Measurements from ENCODE around the gene IRX2.

The IRX2 gene

GRCh38 chr5:2729189-2729588 lies 22.3 kb downstream of the IRX2 start:
- intact Hi-C loops (cut with DNase I; ENCODE audit: low total_unique reads), result no loop called here
- Histone ChIP-seq H3K4me1 (no peaks in the 10 kb centered on the region), H3K4me3 (no peak overlapping the region), H3K9me3 (no peaks in the 10 kb centered on the region), H3K27ac (no peak overlapping the region), H3K36me3 (no peaks in the 10 kb centered on the region), H3K27me3 (peaks cover 0 to 41% of the 10 kb centered on the region in 2 donors)
- DNase-seq, result no peak
- TF ChIP-seq CTCF (IDR thresholded peaks at IDR 0.05), result no peak

DNA sequence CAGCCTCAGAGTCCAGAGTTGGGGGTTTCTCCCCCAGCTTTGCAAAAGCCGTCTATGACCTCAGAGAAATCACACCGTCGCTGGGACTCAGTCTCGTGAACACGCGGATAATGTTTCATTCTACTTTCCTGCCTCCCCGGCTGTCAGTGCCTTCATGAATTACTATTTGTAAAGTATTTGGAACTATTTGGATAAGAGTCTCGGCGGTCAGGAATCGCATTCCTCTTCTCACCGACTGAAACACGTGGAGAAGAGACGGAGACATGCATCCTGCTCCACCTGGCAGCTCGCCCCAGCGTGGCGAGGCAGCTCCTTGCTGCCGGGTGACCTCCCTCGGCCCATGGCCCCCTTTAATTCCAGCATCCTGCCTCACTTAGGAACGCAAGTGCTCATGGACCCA lies 23.9 kb downstream of the IRX2 start:
- no peaks in the 10 kb centered on the region for H3K4me1 ChIP-seq
- H3K36me3 ChIP-seq, result no peaks in the 10 kb centered on the region
- no peaks in the 10 kb centered on the region for H3K9me3 ChIP-seq
- H3K27me3 ChIP-seq, result peaks cover 0 to 40% of the 10 kb centered on the region in 2 donors
- DNase-seq, result no peak
- intact Hi-C loops (cut with DNase I; ENCODE audit: low total_unique reads), result no loop called here
- no peak for TF ChIP-seq CTCF (IDR thresholded peaks at IDR 0.05)
- H3K4me3 ChIP-seq, result no peak overlapping the region
- H3K27ac ChIP-seq, result no peak overlapping the region

GRCh38 chr5:2725980-2726765 lies 25.3 kb downstream of the IRX2 start:
- Histone ChIP-seq H3K4me1 (no peaks in the 10 kb centered on the region), H3K4me3 (no peak overlapping the region), H3K27me3 (peaks cover 0 to 36% of the 10 kb centered on the region in 2 donors), H3K36me3 (no peaks in the 10 kb centered on the region), H3K27ac (no peak overlapping the region), H3K9me3 (no peaks in the 10 kb centered on the region)
- no peak for DNase-seq
- intact Hi-C loops (cut with DNase I; ENCODE audit: low total_unique reads), result no loop called here
- TF ChIP-seq CTCF (IDR thresholded peaks at IDR 0.05), result no peak

- intact Hi-C loops (cut with DNase I; ENCODE audit: low total_unique reads), result no loop called here
- no peak for TF ChIP-seq CTCF (IDR thresholded peaks at IDR 0.05)
- no peaks in the 10 kb centered on the region for H3K9me3 ChIP-seq
Measured at GRCh38 chr5:2724831-2725230, 26.6 kb downstream of the IRX2 start.

DNA sequence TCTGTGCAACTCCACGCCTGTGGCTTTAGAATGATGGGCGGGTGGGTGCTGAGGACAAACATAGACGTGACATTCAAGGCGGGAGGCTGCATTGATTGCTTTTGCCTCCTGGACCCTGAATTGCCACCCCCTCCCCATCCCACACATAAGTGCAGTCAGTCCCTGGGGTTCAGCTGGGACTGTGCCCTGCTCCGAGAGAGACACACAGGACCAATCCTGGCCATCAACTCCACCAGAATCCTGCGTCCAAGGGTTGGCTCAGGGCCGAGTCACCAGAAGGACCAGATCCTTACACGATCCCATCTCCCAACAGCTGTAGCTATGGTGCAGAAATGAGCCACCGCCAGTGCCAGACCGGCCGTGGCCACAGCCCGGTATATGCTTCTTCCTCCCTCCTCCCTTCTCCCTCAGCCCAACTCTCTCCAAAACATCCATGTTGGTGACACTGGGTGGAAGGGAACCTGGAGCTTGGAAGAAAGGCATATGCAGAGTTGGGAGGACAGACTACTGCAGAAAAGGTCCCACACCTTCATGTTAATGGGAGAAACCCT lies 27.4 kb downstream of the IRX2 start:
- no peaks in the 10 kb centered on the region for H3K4me1 ChIP-seq
- intact Hi-C loops (cut with DNase I; ENCODE audit: low total_unique reads), result no loop called here
- no peaks in the 10 kb centered on the region for H3K9me3 ChIP-seq
- no peak for TF ChIP-seq CTCF (IDR thresholded peaks at IDR 0.05)
- no peak overlapping the region for H3K27ac ChIP-seq
- H3K4me3 ChIP-seq, result no peak overlapping the region
- H3K36me3 ChIP-seq, result no peaks in the 10 kb centered on the region
- H3K27me3 ChIP-seq, result peaks cover 0 to 34% of the 10 kb centered on the region in 2 donors
- DNase-seq, result no peak

More at GRCh38 chr5:2724831-2725230, 26.6 kb downstream of the IRX2 start:
- no peaks in the 10 kb centered on the region for H3K36me3 ChIP-seq
- no peaks in the 10 kb centered on the region for H3K4me1 ChIP-seq
- H3K27me3 ChIP-seq, result peaks cover 0 to 35% of the 10 kb centered on the region in 2 donors
- H3K4me3 ChIP-seq, result no peak overlapping the region
- H3K27ac ChIP-seq, result no peak overlapping the region
- no peak for DNase-seq
